Upper lobe of left lung (tissue), 6 donors: ENCODE measurements around the gene WBP2NL. TPM values are rescaled to one million over a fixed set of nuclear protein-coding genes. Genes with fewer than 3 reads are reported as not detected.
A peak's percentile ranks its signal among the peaks of the same experiment; 100 is the strongest.

Experiments
- ATAC-seq, 2 donors: fragments of 200-7000 bp; cut with Tn5 transposase; one replicate each; pipeline ENCODE4 v1.9.1; 2022; ENCODE audit warnings: mild to moderate bottlenecking in 2 of 2, moderate library complexity in 2 of 2; ENCODE audit not compliant: low FRiP score in 2 of 2
- DNase-seq, 2 donors: peaks; one replicate each; pipeline ENCODE4 v3.0.0-alpha.2; 2019 to 2020
- H3K27ac ChIP-seq, 4 donors: fragments of 200-600 bp; sonication (generic); one replicate each; pipeline ENCODE4 v1.5.1; 2016 to 2019
- H3K27me3 ChIP-seq, 4 donors: fragments of 200-600 bp; sonication (generic); one replicate each; pipeline ENCODE4 v1.5.1; 2017 to 2019
- H3K36me3 ChIP-seq, 4 donors: fragments of 200-600 bp; sonication (generic); one replicate each; pipeline ENCODE4 v1.5.1; 2016 to 2019
- H3K4me1 ChIP-seq, 4 donors: fragments of 200-600 bp; sonication (generic); one replicate each; pipeline ENCODE4 v1.5.1; 2018 to 2019
- H3K4me3 ChIP-seq, 4 donors: fragments of 200-600 bp; sonication (generic); one replicate each; pipeline ENCODE4 v1.5.1; 2017 to 2019; ENCODE audit warnings: mild to moderate bottlenecking in 2 of 4, moderate library complexity in 1 of 4
- H3K9me3 ChIP-seq, 4 donors: fragments of 200-600 bp; sonication (generic); one replicate each; pipeline ENCODE4 v1.5.1; 2018 to 2019
- EP300 ChIP-seq, 4 donors: sonication (generic); formaldehyde crosslinking; IDR thresholded peaks; one replicate each; pipeline ENCODE4 v1.5.1; 2017; ENCODE audit warnings: antibody characterized with exemption in 4 of 4, control low read depth in 2 of 4
- POLR2A ChIP-seq, 4 donors: fragments of 450-650 bp; IDR thresholded peaks; one replicate each; pipeline ENCODE4 v1.5.1; 2016 to 2017; ENCODE audit warnings: antibody characterized with exemption in 4 of 4, mild to moderate bottlenecking in 2 of 4
- POLR2AphosphoS5 ChIP-seq, 2 donors: sonication (generic); formaldehyde crosslinking; IDR thresholded peaks; one replicate each; pipeline ENCODE4 v1.5.1; 2017; ENCODE audit warnings: antibody characterized with exemption in 2 of 2
- WGBS, 2 donors: methylation state at CpG; one replicate each; pipeline ENCODE4 v1.1.5; 2017 to 2018; 5-methylcytosine and 5-hydroxymethylcytosine counted together
- total RNA-seq, 6 donors: library from RNA; depleted of rRNA in 4 of 6; stranded (reverse); fragments of >200 nt in 4 of 6; gene quantifications; one replicate each; pipeline versions ENCODE4 v1.1.0 to v1.2.1, GENCODE V29; 2016 to 2021
- TF ChIP-seq, protein P1 (sequence below), 6 experiments: fragments of 450-650 bp in 4 of 6; fragments of 200-600 bp in 2 of 6; sonication (generic) in 2 of 6; IDR thresholded peaks; one replicate each; pipeline ENCODE4 v1.5.1; 2016 to 2019; ENCODE audit warnings: antibody characterized with exemption in 6 of 6
- donor health status: DM: no; HTN: no; CAD: no; lungs with moderate emphysema.
- donor health status: DM: no; HTN: yes; CAD: no; lungs with severe emphysema.

The WBP2NL gene
- total RNA-seq, 6 donors from 2014 or later = 0.74 to 6.8 (median 2.0) TPM

DNA sequence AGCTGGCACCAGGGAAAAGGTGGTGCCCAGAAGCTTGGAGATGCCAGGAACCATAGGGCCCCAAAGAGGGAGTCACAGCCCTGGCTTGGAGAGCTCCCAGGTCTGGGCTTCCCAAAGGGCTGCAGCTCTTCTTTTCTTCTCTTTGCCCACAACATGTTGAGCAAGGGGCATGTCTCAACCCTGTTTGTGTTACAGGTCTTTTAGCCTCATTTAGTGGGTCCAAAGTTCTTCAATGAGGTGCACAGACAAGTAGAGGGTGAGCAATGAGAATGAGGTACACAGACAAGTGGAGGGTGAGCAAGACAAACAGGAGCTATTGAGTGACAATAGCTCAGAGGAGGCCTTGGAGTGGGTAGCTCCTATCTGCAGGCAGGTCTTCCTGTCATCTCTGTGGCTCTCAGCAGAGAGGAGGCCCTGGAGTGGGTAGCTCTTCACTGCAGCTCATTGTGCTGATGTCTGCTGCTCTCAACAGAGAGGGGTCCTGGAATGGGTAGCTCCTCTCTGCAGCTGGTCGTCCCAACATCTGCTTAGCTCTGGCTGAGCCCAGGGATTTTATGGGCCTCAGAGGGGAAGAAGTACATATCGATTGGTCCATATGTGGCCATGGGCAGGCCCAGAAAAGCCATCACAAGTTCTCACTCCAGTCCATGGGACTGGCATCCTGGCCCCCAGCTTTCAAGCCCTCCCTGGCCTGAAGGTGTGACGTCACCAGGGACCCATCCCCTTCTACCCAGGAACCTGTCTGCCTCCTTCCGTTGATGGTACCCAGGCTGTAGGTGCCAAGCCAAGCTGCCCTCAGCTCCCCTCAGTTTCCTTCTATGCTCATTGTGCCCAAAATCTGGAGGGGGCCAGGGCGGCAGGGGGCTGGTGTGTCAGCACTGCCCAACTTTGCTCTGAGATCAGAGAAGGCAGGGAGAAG is 34.9 kb downstream of the WBP2NL start:
- 96% methylated on average over 5 of the region's 5 CpGs for WGBS, 2 donors
- Histone ChIP-seq H3K36me3 (no peaks in the 10 kb centered on the region), H3K27ac (no peak overlapping the region), H3K4me3 (no peak overlapping the region), H3K4me1 (no peaks in the 10 kb centered on the region), H3K27me3 (no peaks in the 10 kb centered on the region), H3K9me3 (peaks cover 0 to 10% (median 4%) of the 10 kb centered on the region in 4 donors)
- ATAC-seq (no peak), DNase-seq (no peak)
- TF ChIP-seq POLR2AphosphoS5 (IDR thresholded peaks at IDR 0.05) (no peak), EP300 (IDR thresholded peaks at IDR 0.05) (no peak), POLR2A (IDR thresholded peaks at IDR 0.05) (no peak)
- TF ChIP-seq, protein P1, sequence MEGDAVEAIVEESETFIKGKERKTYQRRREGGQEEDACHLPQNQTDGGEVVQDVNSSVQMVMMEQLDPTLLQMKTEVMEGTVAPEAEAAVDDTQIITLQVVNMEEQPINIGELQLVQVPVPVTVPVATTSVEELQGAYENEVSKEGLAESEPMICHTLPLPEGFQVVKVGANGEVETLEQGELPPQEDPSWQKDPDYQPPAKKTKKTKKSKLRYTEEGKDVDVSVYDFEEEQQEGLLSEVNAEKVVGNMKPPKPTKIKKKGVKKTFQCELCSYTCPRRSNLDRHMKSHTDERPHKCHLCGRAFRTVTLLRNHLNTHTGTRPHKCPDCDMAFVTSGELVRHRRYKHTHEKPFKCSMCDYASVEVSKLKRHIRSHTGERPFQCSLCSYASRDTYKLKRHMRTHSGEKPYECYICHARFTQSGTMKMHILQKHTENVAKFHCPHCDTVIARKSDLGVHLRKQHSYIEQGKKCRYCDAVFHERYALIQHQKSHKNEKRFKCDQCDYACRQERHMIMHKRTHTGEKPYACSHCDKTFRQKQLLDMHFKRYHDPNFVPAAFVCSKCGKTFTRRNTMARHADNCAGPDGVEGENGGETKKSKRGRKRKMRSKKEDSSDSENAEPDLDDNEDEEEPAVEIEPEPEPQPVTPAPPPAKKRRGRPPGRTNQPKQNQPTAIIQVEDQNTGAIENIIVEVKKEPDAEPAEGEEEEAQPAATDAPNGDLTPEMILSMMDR (IDR thresholded peaks at IDR 0.05) = no peak

DNA sequence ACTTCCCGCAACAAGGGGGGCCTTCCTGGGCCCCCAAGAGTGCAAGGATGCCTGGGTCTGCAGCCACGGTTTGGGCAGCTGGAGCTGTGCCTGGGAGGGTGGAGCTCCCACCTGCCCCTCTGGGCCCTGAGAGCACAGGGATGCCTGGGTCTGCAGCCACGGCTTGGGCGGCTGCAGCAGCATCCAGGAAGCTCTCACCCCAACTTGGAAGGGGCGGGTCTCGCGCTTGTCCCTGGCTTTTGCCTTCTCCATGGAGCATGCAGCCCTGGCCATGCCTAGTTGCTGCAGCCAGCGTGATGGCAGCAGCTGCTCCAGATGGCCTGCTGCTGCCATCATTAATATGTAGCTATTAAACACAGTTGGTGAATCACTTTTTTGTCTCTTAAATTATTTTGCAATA is 36.7 kb downstream of the WBP2NL start:
- Histone ChIP-seq H3K27ac (no peak overlapping the region), H3K9me3 (peaks cover 0 to 10% (median 4%) of the 10 kb centered on the region in 4 donors), H3K27me3 (no peaks in the 10 kb centered on the region), H3K36me3 (no peaks in the 10 kb centered on the region), H3K4me1 (no peaks in the 10 kb centered on the region), H3K4me3 (no peak overlapping the region)
- ATAC-seq (no peak), DNase-seq (peak in 1 of 2 donors; percentile 47)
- WGBS, 2 donors = 78 to 85% methylated on average over 8 of the region's 8 CpGs
- no peak for TF ChIP-seq POLR2A (IDR thresholded peaks at IDR 0.05)
- TF ChIP-seq POLR2AphosphoS5 (IDR thresholded peaks at IDR 0.05) = no peak
- no peak for TF ChIP-seq EP300 (IDR thresholded peaks at IDR 0.05)
- TF ChIP-seq, protein P1 (IDR thresholded peaks at IDR 0.05) = no peak

DNA sequence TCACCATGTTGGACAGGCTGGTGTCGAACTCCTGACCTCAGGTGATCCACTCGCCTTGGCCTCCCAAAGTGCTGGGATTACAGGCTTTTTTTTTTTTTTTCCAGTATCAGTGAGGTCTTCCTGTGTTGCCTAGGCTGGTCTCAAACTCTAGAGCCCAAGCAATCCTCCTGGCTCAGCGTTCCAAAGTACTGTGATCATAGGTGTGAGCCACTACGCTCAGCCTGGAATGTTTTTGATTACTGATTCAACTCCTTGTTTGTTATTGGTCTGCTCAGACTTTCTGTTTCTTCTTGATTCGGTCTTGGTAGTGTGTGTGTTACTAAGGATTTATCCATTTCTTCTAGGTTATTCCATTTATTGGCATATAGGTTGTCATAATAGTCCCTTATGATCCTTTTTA is 40.7 kb downstream of the WBP2NL start:
- no peak for DNase-seq
- no peak for TF ChIP-seq POLR2AphosphoS5 (IDR thresholded peaks at IDR 0.05)
- no peak for TF ChIP-seq EP300 (IDR thresholded peaks at IDR 0.05)
- TF ChIP-seq, protein P1 (IDR thresholded peaks at IDR 0.05) = no peak
- no peak for TF ChIP-seq POLR2A (IDR thresholded peaks at IDR 0.05)
- 98% methylated on average over 5 of the region's 5 CpGs for WGBS, 2 donors
- Histone ChIP-seq H3K27ac (no peak overlapping the region), H3K4me3 (no peak overlapping the region), H3K9me3 (peaks cover 0 to 6% (median 4%) of the 10 kb centered on the region in 4 donors), H3K36me3 (no peaks in the 10 kb centered on the region), H3K27me3 (no peaks in the 10 kb centered on the region), H3K4me1 (no peaks in the 10 kb centered on the region)
- no peak for ATAC-seq

DNA sequence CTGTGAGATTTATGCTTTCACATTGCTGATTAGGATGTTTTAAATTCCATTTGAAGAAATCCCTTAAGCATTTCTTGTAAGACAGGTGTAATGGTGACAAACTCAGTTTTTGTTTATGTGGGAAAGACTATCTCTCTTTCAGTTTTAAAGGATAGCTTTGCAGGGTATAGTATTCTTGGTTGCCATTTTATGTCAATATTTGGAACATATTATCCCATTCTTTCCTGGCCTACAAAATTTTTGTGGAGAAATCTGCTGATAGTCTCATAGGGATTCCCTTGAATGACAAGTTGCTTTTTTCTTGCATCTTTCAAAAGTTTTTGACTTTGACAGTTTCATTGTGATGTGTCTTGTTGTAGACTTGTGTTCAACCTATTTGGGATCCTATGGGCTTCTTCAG is 43.2 kb downstream of the WBP2NL start:
- peaks cover 0 to 6% (median 4%) of the 10 kb centered on the region in 4 donors for H3K9me3 ChIP-seq
- H3K27ac ChIP-seq = no peak overlapping the region
- H3K4me3 ChIP-seq = no peak overlapping the region
- no peaks in the 10 kb centered on the region for H3K4me1 ChIP-seq
- TF ChIP-seq POLR2A (IDR thresholded peaks at IDR 0.05) = no peak
- TF ChIP-seq, protein P1 (IDR thresholded peaks at IDR 0.05) = no peak
- TF ChIP-seq EP300 (IDR thresholded peaks at IDR 0.05) = no peak
- no peak for TF ChIP-seq POLR2AphosphoS5 (IDR thresholded peaks at IDR 0.05)
- no peaks in the 10 kb centered on the region for H3K36me3 ChIP-seq
- DNase-seq = no peak
- ATAC-seq = no peak
- no peaks in the 10 kb centered on the region for H3K27me3 ChIP-seq
